ENCODE data around the gene ZNF888. TPM values are rescaled to one million over a fixed set of nuclear protein-coding genes. Genes with fewer than 3 reads are reported as not detected.
A peak's percentile ranks its signal among the peaks of the same experiment; 100 is the strongest.
"Not testable (repeated sequence)": the region's sequence is repeated elsewhere in the genome, so short reads cannot be mapped to it uniquely, and the experiment has no call there.

ZNF888 gene
- total RNA-seq, 2 experiments from 2014 or later = 5.9 to 6.9 TPM

- ChIA-PET POLR2A (no interaction called here), CTCF (interaction anchor here (0.6 kb wide), 1 partner anchor 90 kb away, joined by 3 read pairs; no protein-coding TSS in a partner anchor)
- DNase-seq = no peak
- Mint-ChIP-seq H3K4me3 (no peak overlapping the region), H3K4me1 (peaks cover 9% of the 10 kb centered on the region), H3K27ac (no peak overlapping the region), H3K27me3 (no peaks in the 10 kb centered on the region), H3K9me3 (peaks cover 38% of the 10 kb centered on the region), H3K36me3 (ENCODE audit: low read depth) (peaks cover 45% of the 10 kb centered on the region)
These were observed 22.6 kb upstream of the ZNF888 start for GRCh38 chr19:52945652-52946321.

- DNase-seq, CTCF ChIA-PET, H3K4me3 Mint-ChIP-seq, POLR2A ChIA-PET, H3K27ac Mint-ChIP-seq, H3K4me1 Mint-ChIP-seq, H3K27me3 Mint-ChIP-seq: not testable (repeated sequence)
- H3K36me3 Mint-ChIP-seq (ENCODE audit: low read depth) = peaks cover 36% of the 10 kb centered on the region
- peaks cover 32% of the 10 kb centered on the region for H3K9me3 Mint-ChIP-seq
These were observed 21.7 kb upstream of the ZNF888 start for GRCh38 chr19:52944703-52945493.

- peak overlapping the region; percentile 17 for H3K4me3 Mint-ChIP-seq
- H3K36me3 Mint-ChIP-seq (ENCODE audit: low read depth) = peaks cover 34% of the 10 kb centered on the region
- DNase-seq = no peak
- H3K4me1 Mint-ChIP-seq = peaks cover 11% of the 10 kb centered on the region
- H3K27me3 Mint-ChIP-seq = no peaks in the 10 kb centered on the region
- no peak overlapping the region for H3K27ac Mint-ChIP-seq
- POLR2A ChIA-PET = interaction anchor here (0.5 kb wide), 1 partner anchor 503 kb away, joined by 3 read pairs; no protein-coding TSS in a partner anchor
- CTCF ChIA-PET = no interaction called here
- peaks cover 26% of the 10 kb centered on the region for H3K9me3 Mint-ChIP-seq
These were observed 20.8 kb upstream of the ZNF888 start for GRCh38 chr19:52943884-52944643.

DNA sequence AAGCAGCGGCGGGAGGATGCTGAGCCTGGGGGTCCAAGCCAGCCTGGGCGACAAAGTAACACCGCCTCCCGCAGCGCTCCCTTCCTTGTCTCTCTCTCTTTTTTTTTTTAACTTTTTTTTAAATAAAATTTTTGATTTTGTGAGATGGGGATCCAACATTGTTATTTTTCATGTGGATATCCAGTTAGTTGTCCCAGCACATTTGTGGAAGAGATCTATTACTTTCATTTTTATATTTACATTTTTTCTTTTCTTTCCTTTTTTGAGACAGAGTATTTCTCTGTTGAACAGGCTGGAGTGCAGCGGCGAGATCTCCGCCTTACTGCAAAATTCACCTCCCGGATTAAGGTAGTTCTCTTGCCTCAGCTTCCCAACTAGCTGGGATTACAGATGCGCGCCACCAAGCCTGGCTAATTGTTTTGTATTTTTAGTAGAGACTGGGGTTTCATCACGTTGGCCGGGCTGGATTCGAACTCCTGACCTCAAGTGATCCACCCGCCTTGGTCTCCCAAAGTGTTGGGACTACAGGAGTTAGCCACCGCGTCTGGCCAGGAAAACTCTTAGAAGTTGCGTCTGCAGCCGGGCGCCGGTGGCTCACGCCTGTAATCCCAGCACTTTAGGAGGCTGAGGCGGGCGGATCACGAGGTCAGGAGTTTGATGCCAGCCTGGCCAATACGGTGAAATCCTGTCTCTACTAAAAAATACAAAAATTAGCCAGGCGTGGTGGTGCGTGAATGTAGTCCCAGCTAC is 20.1 kb upstream of the ZNF888 start:
- H3K4me3 Mint-ChIP-seq = peak overlapping the region; percentile 84
- ChIA-PET POLR2A (interaction anchor here (0.5 to 1.0 kb wide), 3 partner anchors 20 to 502 kb away, joined by 3 to 4 read pairs (median 3); partner anchors contain the start of gene ZNF816), CTCF (no interaction called here)
- H3K4me1 Mint-ChIP-seq = peaks cover 17% of the 10 kb centered on the region
- no peak for DNase-seq
- no peak overlapping the region for H3K27ac Mint-ChIP-seq
- no peaks in the 10 kb centered on the region for H3K27me3 Mint-ChIP-seq
- peaks cover 32% of the 10 kb centered on the region for H3K9me3 Mint-ChIP-seq
- peaks cover 42% of the 10 kb centered on the region for H3K36me3 Mint-ChIP-seq (ENCODE audit: low read depth)

DNA sequence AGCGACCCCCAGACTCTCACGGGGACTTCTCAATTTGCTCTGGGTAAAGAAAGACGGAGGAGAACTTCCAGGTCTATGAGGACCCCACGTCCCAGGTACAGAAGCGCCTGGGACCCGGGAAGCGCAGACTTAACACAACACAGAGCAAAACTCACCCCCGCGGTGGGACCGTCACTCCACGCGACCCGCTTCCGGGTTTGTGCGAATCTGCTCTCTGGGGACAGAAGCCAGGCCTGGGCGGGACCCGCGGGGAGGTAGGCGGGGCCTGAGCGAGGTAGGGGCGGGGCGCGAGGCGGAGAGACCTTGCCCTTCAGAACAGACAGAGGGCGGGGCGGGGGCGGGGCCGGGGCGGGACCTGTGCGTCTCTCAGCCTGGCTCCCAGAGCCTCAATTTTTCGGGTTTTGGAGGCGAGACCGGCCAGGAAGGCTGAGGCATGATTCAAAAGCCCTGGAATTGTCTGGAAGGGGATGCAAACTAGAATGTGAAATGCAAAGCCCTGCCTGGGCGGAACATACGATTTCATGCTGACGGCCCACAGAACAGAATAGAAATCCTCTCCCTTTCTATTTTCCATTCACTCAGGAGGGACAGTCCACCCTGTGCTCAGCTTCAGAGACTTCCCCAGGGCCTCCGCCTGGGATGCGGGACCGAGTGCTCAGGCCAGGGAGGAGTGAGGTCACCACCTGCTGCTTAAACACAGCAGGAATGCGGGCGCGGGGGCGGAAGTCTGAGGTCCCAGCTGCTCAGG is 19.3 kb upstream of the ZNF888 start:
- Mint-ChIP-seq H3K4me1 (peaks cover 17% of the 10 kb centered on the region), H3K4me3 (peak overlapping the region; percentile 84), H3K27ac (peak overlapping the region; percentile 80), H3K36me3 (ENCODE audit: low read depth) (peaks cover 41% of the 10 kb centered on the region), H3K27me3 (no peaks in the 10 kb centered on the region), H3K9me3 (peaks cover 31% of the 10 kb centered on the region)
- peak; percentile 97 for DNase-seq
- ChIA-PET CTCF (no interaction called here), POLR2A (interaction anchor here (0.6 to 1.0 kb wide), 2 partner anchors 20 to 260 kb away, joined by 3 to 4 read pairs; partner anchors contain the start of gene ZNF816)

- H3K36me3 Mint-ChIP-seq (ENCODE audit: low read depth) = peaks cover 43% of the 10 kb centered on the region
- peak overlapping the region; percentile 84 for H3K4me3 Mint-ChIP-seq
- H3K4me1 Mint-ChIP-seq = peaks cover 17% of the 10 kb centered on the region
- ChIA-PET CTCF (no interaction called here), POLR2A (no interaction called here)
- peak; percentile 21 for DNase-seq
- H3K9me3 Mint-ChIP-seq = peaks cover 32% of the 10 kb centered on the region
- H3K27ac Mint-ChIP-seq = peak overlapping the region; percentile 80
- no peaks in the 10 kb centered on the region for H3K27me3 Mint-ChIP-seq
These were observed 18.7 kb upstream of the ZNF888 start for GRCh38 chr19:52941941-52942385.

- POLR2A ChIA-PET, CTCF ChIA-PET, DNase-seq, H3K27me3 Mint-ChIP-seq: not testable (repeated sequence)
- Mint-ChIP-seq H3K36me3 (ENCODE audit: low read depth) (peaks cover 43% of the 10 kb centered on the region), H3K4me1 (peaks cover 17% of the 10 kb centered on the region), H3K4me3 (peak overlapping the region; percentile 84), H3K9me3 (peaks cover 37% of the 10 kb centered on the region), H3K27ac (peak overlapping the region; percentile 80)
These were observed 18.3 kb upstream of the ZNF888 start for GRCh38 chr19:52941523-52941922.

DNA sequence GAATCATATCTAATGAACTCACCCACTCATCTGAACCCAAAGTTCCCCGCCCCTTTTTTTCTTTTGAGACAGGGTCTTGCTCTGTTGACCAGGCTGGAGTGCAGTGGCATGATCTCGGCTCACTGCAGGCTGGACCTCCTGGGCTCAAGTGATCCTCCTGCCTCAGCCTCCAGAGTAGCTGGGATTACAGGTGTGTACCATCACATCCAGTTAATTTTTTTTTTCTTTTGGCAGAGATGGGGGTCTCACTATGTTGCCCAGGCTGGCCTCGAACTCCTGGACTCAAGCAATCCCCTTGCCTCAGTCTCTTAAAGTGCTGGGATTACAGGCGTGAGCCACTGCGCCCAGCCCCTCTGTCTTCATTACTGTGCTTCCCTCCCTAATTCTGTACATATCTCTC is 17.7 kb upstream of the ZNF888 start:
- POLR2A ChIA-PET, DNase-seq, H3K27me3 Mint-ChIP-seq, H3K27ac Mint-ChIP-seq, CTCF ChIA-PET: not testable (repeated sequence)
- H3K9me3 Mint-ChIP-seq = peaks cover 39% of the 10 kb centered on the region
- peak overlapping the region; percentile 84 for H3K4me3 Mint-ChIP-seq
- peaks cover 47% of the 10 kb centered on the region for H3K36me3 Mint-ChIP-seq (ENCODE audit: low read depth)
- H3K4me1 Mint-ChIP-seq = peaks cover 17% of the 10 kb centered on the region

DNA sequence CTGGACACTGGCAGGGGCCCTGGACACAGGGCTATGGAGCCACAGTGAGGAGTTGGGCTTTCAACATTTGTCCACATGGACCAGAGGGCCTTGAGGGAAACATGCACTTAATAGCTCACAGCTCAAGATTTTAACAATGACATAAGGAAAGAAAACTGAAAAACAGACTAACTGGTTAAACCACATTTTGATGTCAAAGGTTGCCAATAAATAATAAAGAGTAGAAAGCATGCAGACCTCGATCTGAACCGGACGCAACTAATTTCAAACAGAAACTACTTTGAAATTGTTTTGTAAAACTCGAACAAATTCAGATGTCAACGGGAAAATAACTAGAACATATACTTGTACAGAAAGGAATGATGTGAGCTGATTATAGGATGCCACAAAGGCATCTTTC is 15.5 kb upstream of the ZNF888 start:
- ChIA-PET CTCF (no interaction called here), POLR2A (interaction anchor here (0.7 kb wide), 1 partner anchor 128 kb away, joined by 3 read pairs; no protein-coding TSS in a partner anchor)
- Mint-ChIP-seq H3K4me3 (no peak overlapping the region), H3K36me3 (ENCODE audit: low read depth) (peaks cover 53% of the 10 kb centered on the region), H3K4me1 (peaks cover 17% of the 10 kb centered on the region), H3K27me3 (no peaks in the 10 kb centered on the region), H3K9me3 (peaks cover 35% of the 10 kb centered on the region), H3K27ac (peak overlapping the region; percentile 31)
- DNase-seq = no peak

DNA sequence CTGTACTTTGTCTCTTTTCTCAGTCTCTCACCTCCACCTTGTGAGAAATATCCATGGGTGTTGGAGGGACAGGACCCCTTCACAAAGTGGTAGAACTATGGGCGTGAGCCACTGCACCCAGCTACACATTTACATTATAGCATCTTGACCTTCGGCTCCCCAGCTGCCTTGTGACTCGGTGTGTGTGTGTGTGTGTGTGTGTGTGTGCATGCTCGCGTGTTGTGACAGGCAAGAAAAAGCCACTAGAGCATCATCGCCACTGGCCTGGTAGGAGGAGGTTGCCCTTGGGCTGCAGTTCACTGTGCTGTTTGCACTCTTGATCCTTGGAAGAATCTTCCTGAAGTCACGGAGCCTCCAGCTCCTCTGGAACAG is 13.7 kb upstream of the ZNF888 start:
- H3K4me1 Mint-ChIP-seq = peaks cover 17% of the 10 kb centered on the region
- peaks cover 64% of the 10 kb centered on the region for H3K36me3 Mint-ChIP-seq (ENCODE audit: low read depth)
- POLR2A ChIA-PET = no interaction called here
- DNase-seq = no peak
- no peaks in the 10 kb centered on the region for H3K27me3 Mint-ChIP-seq
- peaks cover 47% of the 10 kb centered on the region for H3K9me3 Mint-ChIP-seq
- no peak overlapping the region for H3K4me3 Mint-ChIP-seq
- CTCF ChIA-PET = no interaction called here
- H3K27ac Mint-ChIP-seq = no peak overlapping the region

- H3K4me3 Mint-ChIP-seq = no peak overlapping the region
- ChIA-PET POLR2A (no interaction called here), CTCF (no interaction called here)
- no peak overlapping the region for H3K27ac Mint-ChIP-seq
- peaks cover 48% of the 10 kb centered on the region for H3K9me3 Mint-ChIP-seq
- peaks cover 12% of the 10 kb centered on the region for H3K4me1 Mint-ChIP-seq
- H3K27me3 Mint-ChIP-seq = no peaks in the 10 kb centered on the region
- peaks cover 63% of the 10 kb centered on the region for H3K36me3 Mint-ChIP-seq (ENCODE audit: low read depth)
- no peak for DNase-seq
These were observed 13.1 kb upstream of the ZNF888 start for GRCh38 chr19:52936151-52936953.
